H1 (cell line): ENCODE results near the gene NUCB1. TPM values are rescaled to one million over a fixed set of nuclear protein-coding genes. Genes with fewer than 3 reads are reported as not detected.
A peak's percentile ranks its signal among the peaks of the same experiment; 100 is the strongest.

Source experiments
- CTCF ChIA-PET: fragments of 300-600 bp; sonication (Branson Sonifier 250); formaldehyde crosslinking; loops from one replicate; lab custom pipeline; 2021; ENCODE audit not compliant: partially characterized antibody; lab: Charles Lee
- POLR2A ChIA-PET: fragments of 300-600 bp; sonication (Branson Sonifier 250); formaldehyde crosslinking; loops from one replicate; lab custom pipeline; 2021; ENCODE audit warnings: inconsistent platforms; ENCODE audit not compliant: partially characterized antibody; lab: Charles Lee
- DNase-seq, 2 experiments: peaks; one replicate each; pipeline versions ENCODE4 v3.0.0 to v3.0.0-alpha.2; 2010 to 2022; ENCODE audit warnings: low spot score in 2 of 2, low read depth in 1 of 2, mixed read lengths in 1 of 2
- FAIRE-seq: peaks from 2 replicates; lab custom pipeline; 2011; peaks lifted over from hg19 to GRCh38; lab: Jason Lieb, UNC
- H2AFZ ChIP-seq: 2 replicates; pipeline ENCODE4 v1.8.1; 2012; ENCODE audit warnings: low read length, inconsistent platforms
- H2AK5ac ChIP-seq: 2 replicates; pipeline ENCODE4 v1.6.1; 2013; ENCODE audit warnings: low read depth, low read length
- H2BK120ac ChIP-seq: replicated peaks from 2 replicates; pipeline ENCODE3; 2013; ENCODE audit warnings: low read depth, low read length, inconsistent platforms
- H2BK12ac ChIP-seq: 2 replicates; pipeline ENCODE4 v1.6.1; 2013; ENCODE audit warnings: low read depth, low read length
- H2BK15ac ChIP-seq: 2 replicates; pipeline ENCODE4 v1.6.1; 2013; ENCODE audit warnings: low read length
- H2BK20ac ChIP-seq: 2 replicates; pipeline ENCODE4 v1.6.1; 2013; ENCODE audit warnings: low read length
- H2BK5ac ChIP-seq: 2 replicates; pipeline ENCODE4 v1.6.1; 2013; ENCODE audit warnings: low read depth, low read length
- H3K14ac ChIP-seq: 2 replicates; pipeline ENCODE4 v1.6.1; 2013; ENCODE audit warnings: inconsistent platforms; ENCODE audit not compliant: insufficient read length
- H3K18ac ChIP-seq: 2 replicates; pipeline ENCODE4 v1.6.1; 2013; ENCODE audit warnings: low read length; ENCODE audit errors: extremely low read depth
- H3K23ac ChIP-seq: 2 replicates; pipeline ENCODE4 v1.6.1; 2013; ENCODE audit warnings: inconsistent platforms; ENCODE audit not compliant: insufficient read length
- H3K23me2 ChIP-seq: 2 replicates; pipeline ENCODE4 v1.6.1; 2013; ENCODE audit warnings: low read depth, low read length
- H3K27ac ChIP-seq: 2 replicates; pipeline ENCODE4 v1.6.1; 2011; ENCODE audit warnings: low read depth, low read length, inconsistent platforms
- H3K27me3 ChIP-seq, 4 experiments: replicated peaks in 1 of 4; 1 replicate in 1 of 4; 2 replicates in 3 of 4; pipeline versions ENCODE4 v1.6.1 to v1.8.1; 2011 to 2013; ENCODE audit warnings: low read length in 3 of 4, mild to moderate bottlenecking in 3 of 4, inconsistent platforms in 2 of 4, mixed read lengths in 2 of 4, moderate library complexity in 1 of 4; ENCODE audit not compliant: control insufficient read depth in 3 of 4, insufficient read depth in 3 of 4; ENCODE audit errors: extremely low read depth in 1 of 4
- H3K36me3 ChIP-seq, 4 experiments: 2 replicates each; pipeline versions ENCODE4 v1.6.1 to v1.8.1; 2011 to 2013; ENCODE audit warnings: mild to moderate bottlenecking in 4 of 4, low read length in 3 of 4, moderate library complexity in 2 of 4, control low read depth in 1 of 4, inconsistent platforms in 1 of 4; ENCODE audit not compliant: insufficient read depth in 4 of 4, control insufficient read depth in 2 of 4
- H3K4ac ChIP-seq: replicated peaks from 2 replicates; pipeline ENCODE3; 2013; ENCODE audit warnings: low read length, low read depth, mixed read lengths, inconsistent platforms; ENCODE audit not compliant: insufficient read length
- H3K4me1 ChIP-seq, 4 experiments: replicated peaks in 1 of 4; 1 replicate in 1 of 4; 2 replicates in 3 of 4; pipeline versions ENCODE4 v1.6.1 to v1.8.1; 2011 to 2013; ENCODE audit warnings: low read length in 3 of 4, inconsistent platforms in 2 of 4, mixed read lengths in 1 of 4; ENCODE audit not compliant: insufficient read depth in 4 of 4, control insufficient read depth in 3 of 4
- H3K4me2 ChIP-seq, 2 experiments: 2 replicates each; pipeline versions ENCODE4 v1.6.1 to v1.8.1; 2011 to 2013; ENCODE audit warnings: low read depth in 2 of 2, low read length in 2 of 2, control low read depth in 1 of 2, inconsistent platforms in 1 of 2, mild to moderate bottlenecking in 1 of 2; ENCODE audit not compliant: insufficient read depth in 1 of 2
- H3K4me3 ChIP-seq, 4 experiments: fragments of 200-600, 300-600 bp in 1 of 4; sonication (generic), shearing (Covaris generic), sonication (Bioruptor Twin) in 1 of 4; 2 replicates each; pipeline versions ENCODE4 v1.5.1 to v1.8.1; 2011 to 2016; ENCODE audit warnings: low read length in 4 of 4, low read depth in 3 of 4, control low read depth in 2 of 4, inconsistent platforms in 2 of 4, mild to moderate bottlenecking in 2 of 4, mixed read lengths in 1 of 4, moderate library complexity in 1 of 4; ENCODE audit not compliant: insufficient read depth in 2 of 4; ENCODE audit errors: extremely low read depth in 1 of 4
- H3K56ac ChIP-seq: replicated peaks from 2 replicates; pipeline ENCODE3; 2013; ENCODE audit warnings: low read depth, mild to moderate bottlenecking, mixed read lengths, low read length, inconsistent platforms; ENCODE audit not compliant: insufficient read length
- H3K79me1 ChIP-seq: 2 replicates; pipeline ENCODE4 v1.6.1; 2013; ENCODE audit warnings: low read depth, low read length, control low read depth
- H3K79me2 ChIP-seq, 2 experiments: 2 replicates each; pipeline versions ENCODE4 v1.6.1 to v1.8.1; 2012 to 2013; ENCODE audit warnings: low read length in 2 of 2, mild to moderate bottlenecking in 2 of 2, inconsistent platforms in 1 of 2; ENCODE audit not compliant: insufficient read depth in 2 of 2, control insufficient read depth in 1 of 2
- H3K9ac ChIP-seq, 4 experiments: replicated peaks in 1 of 4; 1 replicate in 1 of 4; 2 replicates in 3 of 4; pipeline versions ENCODE4 v1.6.1 to v1.8.1; 2011 to 2013; ENCODE audit warnings: low read depth in 3 of 4, low read length in 3 of 4, control low read depth in 2 of 4, mild to moderate bottlenecking in 2 of 4, moderate library complexity in 2 of 4, inconsistent platforms in 1 of 4; ENCODE audit errors: extremely low read depth in 1 of 4
- H3K9me3 ChIP-seq, 2 experiments: 2 replicates each; pipeline versions ENCODE4 v1.6.1 to v1.8.1; 2012 to 2013; ENCODE audit warnings: mild to moderate bottlenecking in 2 of 2, moderate library complexity in 2 of 2, control low read depth in 1 of 2, inconsistent platforms in 1 of 2, low read depth in 1 of 2, low read length in 1 of 2, mixed read lengths in 1 of 2; ENCODE audit not compliant: insufficient read depth in 2 of 2
- H4K20me1 ChIP-seq, 2 experiments: replicated peaks in 1 of 2; 2 replicates each; pipeline versions ENCODE3 to v1.8.1; 2011 to 2013; ENCODE audit warnings: inconsistent platforms in 2 of 2, low read length in 2 of 2, mild to moderate bottlenecking in 1 of 2; ENCODE audit not compliant: insufficient read depth in 2 of 2, control insufficient read depth in 1 of 2
- H4K5ac ChIP-seq: 2 replicates; pipeline ENCODE4 v1.6.1; 2013; ENCODE audit warnings: low read length, low read depth, mixed read lengths, inconsistent platforms; ENCODE audit not compliant: insufficient read length
- H4K8ac ChIP-seq: 2 replicates; pipeline ENCODE4 v1.8.0; 2013; ENCODE audit warnings: mild to moderate bottlenecking, moderate library complexity, low read length, inconsistent platforms; ENCODE audit not compliant: insufficient read depth; ENCODE audit errors: extremely low read depth
- H4K91ac ChIP-seq: replicated peaks from 2 replicates; pipeline ENCODE3; 2013; ENCODE audit warnings: low read length, mixed read lengths, inconsistent platforms; ENCODE audit not compliant: insufficient read length
- KDM4A ChIP-seq: IDR thresholded peaks from one replicate; pipeline ENCODE4 v1.7.1; 2012; ENCODE audit warnings: low read depth, mild to moderate bottlenecking, moderate library complexity, low read length, inconsistent platforms; ENCODE audit not compliant: severe bottlenecking
- SIRT6 ChIP-seq: IDR thresholded peaks from one replicate; pipeline ENCODE4 v1.7.1; 2012; ENCODE audit warnings: low read length, inconsistent platforms
- SP1 ChIP-seq: IDR thresholded peaks from 2 replicates; pipeline ENCODE4 v1.6.1; 2011; ENCODE audit warnings: low read depth, low read length
- TAF1 ChIP-seq: IDR thresholded peaks from 2 replicates; pipeline ENCODE4 v1.6.1; 2011; ENCODE audit warnings: mild to moderate bottlenecking, low read depth, low read length
- TBP ChIP-seq: IDR thresholded peaks from 2 replicates; pipeline ENCODE4 v1.6.1; 2011; ENCODE audit warnings: low read depth, low read length, improper control_type of control experiment
- WGBS, 2 experiments: shearing (Covaris generic) in 1 of 2; methylation state at CpG; one replicate each; pipeline versions ENCODE4 v1.1.6 to v1.1.7; 2013 to 2015; ENCODE audit warnings: low lambda C conversion rate in 2 of 2, mixed read lengths in 2 of 2, inconsistent platforms in 1 of 2, low coverage in 1 of 2, missing lambda C conversion rate in 1 of 2; ENCODE audit not compliant: insufficient replicate concordance in 2 of 2, insufficient coverage in 1 of 2, insufficient read length in 1 of 2; ENCODE audit errors: extremely low coverage in 1 of 2, missing lambda C conversion rate in 1 of 2; 5-methylcytosine and 5-hydroxymethylcytosine counted together
- polyA plus RNA-seq, 7 experiments: library from polyadenylated mRNA; depleted of rRNA in 3 of 7; stranded (reverse) in 5 of 7; unstranded in 2 of 7; fragments of >200 nt in 5 of 7; fragments of 200-250 nt in 2 of 7; gene quantifications; 1 replicate in 5 of 7; 2 replicates in 1 of 7; 4 replicates in 1 of 7; pipeline versions ENCODE4 v1.2.1 to v1.2.3, GENCODE V29; 2011 to 2013; ENCODE audit warnings: missing spikeins in 2 of 7, mixed read lengths in 2 of 7
- total RNA-seq: library from RNA; stranded (reverse); fragmentation: NEBNext Ultra II Directional; extraction: Animal tissue kit (Norgen Biotek cat#: 25700); gene quantifications from 2 replicates; pipeline ENCODE4 v1.2.1, GENCODE V29; 2021

NUCB1 gene
- total and polyA plus RNA-seq, 2 of the 8 experiments (the other 6 are each of a cell fraction or from before 2014, with no cell fraction given) = 111 to 121 TPM

DNA sequence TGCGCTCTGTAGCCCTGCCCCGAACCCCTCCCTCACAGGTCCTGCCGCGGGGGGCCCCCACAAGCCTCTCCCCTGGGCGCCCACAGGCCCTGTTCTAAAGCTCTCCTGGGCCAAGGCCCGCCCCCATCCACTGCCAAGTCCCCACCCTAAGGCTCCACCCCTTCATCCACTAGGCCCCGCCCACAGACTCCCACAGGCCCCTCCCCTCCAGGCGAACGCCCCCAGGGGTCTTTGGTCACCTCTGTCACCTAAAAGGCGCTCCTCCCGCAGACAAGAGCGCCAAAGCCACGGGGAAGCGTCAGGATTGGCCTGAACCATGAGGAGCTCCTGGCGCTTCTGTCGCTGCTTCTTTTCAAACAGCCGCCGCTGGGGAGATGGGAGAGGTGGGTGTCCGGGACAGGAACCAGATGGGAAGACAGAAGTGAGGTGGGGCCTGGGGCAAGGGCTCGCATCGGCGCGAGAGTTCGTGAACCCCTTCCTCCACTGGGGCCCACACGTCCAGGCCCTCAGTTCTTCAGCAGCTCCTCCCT, 3.9 kb upstream of the NUCB1 start:
- Histone ChIP-seq H3K14ac (no peak overlapping the region), H3K36me3 (no peaks in the 10 kb centered on the region), H2AK5ac (no peak overlapping the region), H3K9me3 (no peaks in the 10 kb centered on the region), H3K27me3 (no peaks in the 10 kb centered on the region), H3K9ac (peak overlapping the region in 1 of 4 experiments; percentile 66; a peak in 1 of 7 replicates), H4K20me1 (peaks cover 0 to 1% of the 10 kb centered on the region in 2 experiments), H3K79me1 (no peaks in the 10 kb centered on the region), H3K23ac (no peak overlapping the region), H3K4me3 (peak overlapping the region; percentile 26 to 69 (median 40); a peak in 6 of 8 replicates), H2BK15ac (no peak overlapping the region), H3K4me2 (peak overlapping the region; percentile 59 to 70), H2BK20ac (no peak overlapping the region), H3K4ac (no peak overlapping the region), H4K91ac (no peak overlapping the region), H4K8ac (peak overlapping the region; percentile 28; the same call in 1 of the 2 replicates), H2BK5ac (no peak overlapping the region), H2BK120ac (no peak overlapping the region), H3K23me2 (peaks cover 3% of the 10 kb centered on the region; the same call in 1 of the 2 replicates), H2AFZ (peak overlapping the region; percentile 92; the same call in 1 of the 2 replicates), H3K27ac (no peak overlapping the region), H2BK12ac (no peak overlapping the region; the same call in 1 of the 2 replicates), H3K4me1 (peaks cover 0 to 4% (median 0%) of the 10 kb centered on the region in 4 experiments; a peak in 4 of 7 replicates), H3K56ac (no peak overlapping the region), H4K5ac (peak overlapping the region; percentile 23), H3K18ac (0 out of 2 replicates have a peak overlapping the region, but pooled peaks have one; percentile 32), H3K79me2 (peaks cover 0 to 5% of the 10 kb centered on the region in 2 experiments; a peak in 1 of 4 replicates)
- POLR2A ChIA-PET = interaction anchor here (0.7 to 5.8 kb wide), 13 partner anchors 10 to 157 kb away, joined by 3 to 75 read pairs (median 4); partner anchors contain the start of genes BAX, FTL, PPP1R15A and RUVBL2
- no peak for FAIRE-seq
- DNase-seq = peak; percentile 64 to 96
- no peak for TF ChIP-seq KDM4A
- 0 out of 2 replicates have a peak, but pooled peaks have one; percentile 42 for TF ChIP-seq TAF1
- peak; percentile 38; the same call in 1 of the 2 replicates for TF ChIP-seq SP1
- TF ChIP-seq SIRT6 = no peak
- TF ChIP-seq TBP = 0 out of 2 replicates have a peak, but pooled peaks have one; percentile 24
- 43% methylated on average over 19 of the region's 25 CpGs; no CpG with 5 or more reads in 1 of the 2 experiments for WGBS, 2 experiments
- CTCF ChIA-PET = interaction anchor here (0.6 to 2.1 kb wide), 9 partner anchors 13 to 189 kb away, joined by 3 to 9 read pairs (median 3); partner anchors contain the start of gene DHDH
